Heart left ventricle (tissue), 13 donors: Measurements from ENCODE around the gene FARP1.

Experiments
- POLR2A ChIP-seq, 2 donors: fragments of 450-650 bp; IDR thresholded peaks; one replicate each; pipeline ENCODE4 v1.6.1; 2017; ENCODE audit warnings: antibody characterized with exemption in 2 of 2, mild to moderate bottlenecking in 2 of 2, moderate library complexity in 2 of 2
- TF ChIP-seq, protein P1 (sequence below), 12 donors: fragments of 200-600 bp; sonication (generic) in 4 of 12; IDR thresholded peaks; one replicate each; pipeline versions ENCODE4 v1.5.0 to v1.8.0; 2018 to 2022; ENCODE audit warnings: antibody characterized with exemption in 12 of 12, mild to moderate bottlenecking in 5 of 12
- donor health status: ischemic (EF 13 %, LVEDD 7.1; RV severe dilation, severe dysfunction).
- donor health status: DM: no; HTN: yes; CAD: no.
- donor health status: DM: no; HTN: no; CAD: no.
- donor health status: ischemic (EF 25% LVEDD 6.9; RV normal size, moderate dysfunction).
- donor health status: ischemic (EF 25% LVEDD 5.7; RV mildly dilated, moderate dysfunction).
- donor health status: ischemic (EF 35%, LVEDD 5.7; RV mildly dilated, moderate dysfunction).
- donor health status: nonischemic (EF 11% LVEDD 7.7; RV severe dilation, severe dysfunction).
- donor health status: DM: yes; HTN: yes; CAD: no.
- donor health status: PGD.
- donor health status: ischemic (EF 29% LVEDD 5.4; RV normal size, mild dysfunction).
- donor health status: nonischemic (EF 23%, LVEDD 6.1; RV moderate dilation, normal function).

DNA sequence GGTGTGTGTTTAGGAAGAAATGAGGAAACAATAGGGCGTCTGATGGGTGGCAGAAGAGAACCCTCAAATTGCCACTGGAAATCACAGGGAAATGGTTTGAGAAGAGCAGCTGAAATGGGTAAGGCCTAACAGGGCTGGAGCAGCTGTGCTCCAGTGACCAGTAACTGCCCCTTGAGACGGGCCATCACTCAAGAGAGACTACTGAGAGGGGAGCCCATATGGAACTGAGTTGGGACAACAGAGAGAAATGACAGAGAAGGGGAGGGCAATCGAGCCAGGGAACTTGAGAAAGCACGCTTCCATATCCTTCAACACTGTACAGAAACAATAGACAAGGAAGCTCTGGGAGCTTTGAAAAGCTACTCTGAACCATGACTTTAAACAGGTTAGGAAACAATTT, 209.3 kb downstream of the FARP1 start:
- TF ChIP-seq, protein P1, sequence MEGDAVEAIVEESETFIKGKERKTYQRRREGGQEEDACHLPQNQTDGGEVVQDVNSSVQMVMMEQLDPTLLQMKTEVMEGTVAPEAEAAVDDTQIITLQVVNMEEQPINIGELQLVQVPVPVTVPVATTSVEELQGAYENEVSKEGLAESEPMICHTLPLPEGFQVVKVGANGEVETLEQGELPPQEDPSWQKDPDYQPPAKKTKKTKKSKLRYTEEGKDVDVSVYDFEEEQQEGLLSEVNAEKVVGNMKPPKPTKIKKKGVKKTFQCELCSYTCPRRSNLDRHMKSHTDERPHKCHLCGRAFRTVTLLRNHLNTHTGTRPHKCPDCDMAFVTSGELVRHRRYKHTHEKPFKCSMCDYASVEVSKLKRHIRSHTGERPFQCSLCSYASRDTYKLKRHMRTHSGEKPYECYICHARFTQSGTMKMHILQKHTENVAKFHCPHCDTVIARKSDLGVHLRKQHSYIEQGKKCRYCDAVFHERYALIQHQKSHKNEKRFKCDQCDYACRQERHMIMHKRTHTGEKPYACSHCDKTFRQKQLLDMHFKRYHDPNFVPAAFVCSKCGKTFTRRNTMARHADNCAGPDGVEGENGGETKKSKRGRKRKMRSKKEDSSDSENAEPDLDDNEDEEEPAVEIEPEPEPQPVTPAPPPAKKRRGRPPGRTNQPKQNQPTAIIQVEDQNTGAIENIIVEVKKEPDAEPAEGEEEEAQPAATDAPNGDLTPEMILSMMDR (IDR thresholded peaks at IDR 0.05): no peak
- TF ChIP-seq POLR2A (IDR thresholded peaks at IDR 0.05): no peak
